OCI-LY7 (cell line): ENCODE data around the gene AURKAIP1. TPM values are rescaled to one million over a fixed set of nuclear protein-coding genes. Genes with fewer than 3 reads are reported as not detected.

Experiments
- BruUV-seq: library from RNA; stranded (reverse); fragments of 400-500 nt; replicated peaks from 2 replicates; lab custom pipeline; 2021; lab: Mats Ljungman, UMichigan
- CTCF ChIA-PET: fragments of 300-600 bp; sonication (Branson Sonifier 250); formaldehyde crosslinking; loops from one replicate; lab custom pipeline; 2022; ENCODE audit warnings: antibody characterized with exemption; ENCODE audit not compliant: unreplicated experiment; lab: Charles Lee
- POLR2A ChIA-PET: fragments of 300-600 bp; sonication (Branson Sonifier 250); formaldehyde crosslinking; loops from one replicate; lab custom pipeline; 2022; ENCODE audit warnings: antibody characterized with exemption; lab: Charles Lee
- DNase-seq: peaks from one replicate; pipeline ENCODE4 v3.0.0-alpha.2; 2015; ENCODE audit warnings: low spot score
- H2AFZ ChIP-seq: fragments of 200-600 bp; sonication (generic), shearing (Covaris generic); 2 replicates; pipeline ENCODE4 v1.6.1; 2014; ENCODE audit warnings: mild to moderate bottlenecking, antibody characterized with exemption, low read length, moderate library complexity
- H3K27ac ChIP-seq: fragments of 200-600 bp; sonication (generic); 2 replicates; pipeline ENCODE4 v1.5.1; 2014; ENCODE audit warnings: mixed run types, low read depth, mild to moderate bottlenecking, moderate library complexity, low read length, inconsistent platforms; ENCODE audit not compliant: poor library complexity, severe bottlenecking
- H3K36me3 ChIP-seq: fragments of 200-600 bp; sonication (generic); 2 replicates; pipeline ENCODE4 v1.6.1; 2014; ENCODE audit warnings: mild to moderate bottlenecking, antibody characterized with exemption, low read length, moderate library complexity, mixed read lengths; ENCODE audit not compliant: insufficient read depth
- H3K4me1 ChIP-seq: fragments of 200-600 bp; sonication (generic); 2 replicates; pipeline ENCODE4 v1.5.1; 2014; ENCODE audit warnings: mild to moderate bottlenecking, low read length; ENCODE audit not compliant: insufficient read depth, poor library complexity, severe bottlenecking
- H3K4me2 ChIP-seq: fragments of 200-600 bp; sonication (generic); 2 replicates; pipeline ENCODE4 v1.6.1; 2014; ENCODE audit warnings: mild to moderate bottlenecking, low read length
- H3K4me3 ChIP-seq: fragments of 200-600 bp; sonication (generic); 2 replicates; pipeline ENCODE4 v1.5.1; 2014; ENCODE audit warnings: mild to moderate bottlenecking, low read depth, low read length; ENCODE audit not compliant: poor library complexity, severe bottlenecking
- H3K79me2 ChIP-seq: fragments of 200-600 bp; sonication (generic); 2 replicates; pipeline ENCODE4 v1.6.1; 2016; ENCODE audit warnings: low read depth, mild to moderate bottlenecking, low read length, moderate library complexity, mixed read lengths; ENCODE audit not compliant: insufficient read depth
- H3K9me2 ChIP-seq: fragments of 200-600 bp; sonication (generic); 2 replicates; pipeline ENCODE4 v1.6.1; 2016; ENCODE audit warnings: mild to moderate bottlenecking, low read length, mixed read lengths; ENCODE audit not compliant: insufficient read depth
- H3K9me3 ChIP-seq: fragments of 200-600 bp; sonication (generic); 2 replicates; pipeline ENCODE4 v1.6.1; 2014; ENCODE audit warnings: mild to moderate bottlenecking, mixed run types, low read length, mixed read lengths
- H4K20me1 ChIP-seq: fragments of 200-600 bp; sonication (generic); 2 replicates; pipeline ENCODE4 v1.6.1; 2014; ENCODE audit warnings: mild to moderate bottlenecking, antibody characterized with exemption, low read length, moderate library complexity, mixed read lengths; ENCODE audit not compliant: insufficient read depth
- CTCF ChIP-seq: fragments of 200-600 bp; sonication (generic); conservative IDR thresholded peaks from 2 replicates; pipeline ENCODE4 v1.5.1; 2014; ENCODE audit warnings: mild to moderate bottlenecking, antibody characterized with exemption, low read length, moderate library complexity, mixed read lengths
- EZH2phosphoT487 ChIP-seq: fragments of 200-600 bp; sonication (generic); IDR thresholded peaks from 2 replicates; pipeline ENCODE4 v1.6.1; 2018; ENCODE audit warnings: low read depth, borderline replicate concordance, mild to moderate bottlenecking, mixed run types, antibody characterized with exemption, low read length, moderate library complexity, mixed read lengths
- intact Hi-C: fragments of 100-400 bp; cut with micrococcal nuclease; formaldehyde crosslinking; loops from one replicate; pipeline ENCODE4 v1.10.0; 2022; ENCODE audit not compliant: unreplicated experiment
- total RNA-seq, 2 experiments: library from RNA; depleted of rRNA in 1 of 2; stranded (reverse); fragments of >200 nt in 1 of 2; shearing (Covaris generic) in 1 of 2; gene quantifications; 2 replicates each; pipeline ENCODE4 v1.2.3, GENCODE V29; 2014 to 2022

The AURKAIP1 gene
- total RNA-seq, 2 experiments from 2014 or later = 163 to 172 TPM

- no peaks in the 10 kb centered on the region for H3K79me2 ChIP-seq
- H3K9me2 ChIP-seq = no peaks in the 10 kb centered on the region
- no peak overlapping the region for H2AFZ ChIP-seq
- no TSS peak for BruUV-seq
- POLR2A ChIA-PET = no interaction called here
- H4K20me1 ChIP-seq = no peaks in the 10 kb centered on the region
- H3K9me3 ChIP-seq = no peaks in the 10 kb centered on the region
- no peak for DNase-seq
- intact Hi-C loops = no loop called here
- H3K27ac ChIP-seq = no peak overlapping the region
- TF ChIP-seq CTCF (no peak), EZH2phosphoT487 (no peak)
- H3K4me1 ChIP-seq = no peaks in the 10 kb centered on the region
- 0 out of 2 replicates have a peak, but pooled peaks cover 2% of the 10 kb centered on the region for H3K36me3 ChIP-seq
- H3K4me2 ChIP-seq = no peak overlapping the region
- H3K4me3 ChIP-seq = no peak overlapping the region
- CTCF ChIA-PET = no interaction called here
These were observed 40.2 kb downstream of the AURKAIP1 start for GRCh38 chr1:1334835-1335234.

DNA sequence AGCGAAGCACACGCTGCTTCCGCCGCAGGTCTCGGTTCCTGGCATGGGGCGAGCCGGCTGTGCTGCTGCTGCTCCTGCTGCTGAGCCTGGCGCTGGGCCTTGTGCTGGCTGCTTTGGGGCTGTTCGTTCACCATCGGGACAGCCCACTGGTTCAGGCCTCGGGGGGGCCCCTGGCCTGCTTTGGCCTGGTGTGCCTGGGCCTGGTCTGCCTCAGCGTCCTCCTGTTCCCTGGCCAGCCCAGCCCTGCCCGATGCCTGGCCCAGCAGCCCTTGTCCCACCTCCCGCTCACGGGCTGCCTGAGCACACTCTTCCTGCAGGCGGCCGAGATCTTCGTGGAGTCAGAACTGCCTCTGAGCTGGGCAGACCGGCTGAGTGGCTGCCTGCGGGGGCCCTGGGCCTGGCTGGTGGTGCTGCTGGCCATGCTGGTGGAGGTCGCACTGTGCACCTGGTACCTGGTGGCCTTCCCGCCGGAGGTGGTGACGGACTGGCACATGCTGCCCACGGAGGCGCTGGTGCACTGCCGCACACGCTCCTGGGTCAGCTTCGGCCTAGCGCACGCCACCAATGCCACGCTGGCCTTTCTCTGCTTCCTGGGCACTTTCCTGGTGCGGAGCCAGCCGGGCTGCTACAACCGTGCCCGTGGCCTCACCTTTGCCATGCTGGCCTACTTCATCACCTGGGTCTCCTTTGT is 41.3 kb downstream of the AURKAIP1 start:
- Histone ChIP-seq H3K79me2 (no peaks in the 10 kb centered on the region), H3K4me3 (no peak overlapping the region), H4K20me1 (no peaks in the 10 kb centered on the region), H3K9me3 (no peaks in the 10 kb centered on the region), H3K4me1 (no peaks in the 10 kb centered on the region), H3K9me2 (no peaks in the 10 kb centered on the region), H3K4me2 (no peak overlapping the region), H3K27ac (no peak overlapping the region), H3K36me3 (peaks cover 12% of the 10 kb centered on the region; the same call in 1 of the 2 replicates), H2AFZ (no peak overlapping the region)
- no TSS peak for BruUV-seq
- no peak for TF ChIP-seq CTCF
- TF ChIP-seq EZH2phosphoT487 = no peak
- ChIA-PET POLR2A (no interaction called here), CTCF (no interaction called here)
- intact Hi-C loops = no loop called here
- DNase-seq = no peak

DNA sequence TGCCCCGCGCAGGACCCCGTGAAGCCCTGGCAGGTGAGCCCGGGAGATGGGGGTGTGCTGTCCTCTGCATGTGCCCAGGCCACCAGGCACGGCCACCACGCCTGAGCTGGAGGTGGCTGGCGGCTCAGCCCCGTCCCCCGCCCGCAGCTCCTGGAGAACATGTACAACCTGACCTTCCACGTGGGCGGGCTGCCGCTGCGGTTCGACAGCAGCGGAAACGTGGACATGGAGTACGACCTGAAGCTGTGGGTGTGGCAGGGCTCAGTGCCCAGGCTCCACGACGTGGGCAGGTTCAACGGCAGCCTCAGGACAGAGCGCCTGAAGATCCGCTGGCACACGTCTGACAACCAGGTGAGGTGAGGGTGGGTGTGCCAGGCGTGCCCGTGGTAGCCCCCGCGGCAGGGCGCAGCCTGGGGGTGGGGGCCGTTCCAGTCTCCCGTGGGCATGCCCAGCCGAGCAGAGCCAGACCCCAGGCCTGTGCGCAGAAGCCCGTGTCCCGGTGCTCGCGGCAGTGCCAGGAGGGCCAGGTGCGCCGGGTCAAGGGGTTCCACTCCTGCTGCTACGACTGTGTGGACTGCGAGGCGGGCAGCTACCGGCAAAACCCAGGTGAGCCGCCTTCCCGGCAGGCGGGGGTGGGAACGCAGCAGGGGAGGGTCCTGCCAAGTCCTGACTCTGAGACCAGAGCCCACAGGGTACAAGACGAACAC is 42.1 kb downstream of the AURKAIP1 start:
- H3K79me2 ChIP-seq = no peaks in the 10 kb centered on the region
- CTCF ChIA-PET = no interaction called here
- BruUV-seq = no TSS peak
- no peak overlapping the region for H3K27ac ChIP-seq
- H3K36me3 ChIP-seq = peaks cover 19% of the 10 kb centered on the region; the same call in 1 of the 2 replicates
- TF ChIP-seq CTCF (no peak), EZH2phosphoT487 (no peak)
- no peaks in the 10 kb centered on the region for H3K9me3 ChIP-seq
- no peak for DNase-seq
- H2AFZ ChIP-seq = no peak overlapping the region
- no peaks in the 10 kb centered on the region for H3K4me1 ChIP-seq
- H3K4me2 ChIP-seq = no peak overlapping the region
- intact Hi-C loops = no loop called here
- no peaks in the 10 kb centered on the region for H4K20me1 ChIP-seq
- H3K9me2 ChIP-seq = no peaks in the 10 kb centered on the region
- no peak overlapping the region for H3K4me3 ChIP-seq
- POLR2A ChIA-PET = no interaction called here
